Measurements from ENCODE around the gene C10orf143. TPM values are rescaled to one million over a fixed set of nuclear protein-coding genes. Genes with fewer than 3 reads are reported as not detected.
"Not testable (repeated sequence)": the region's sequence is repeated elsewhere in the genome, so short reads cannot be mapped to it uniquely, and the experiment has no call there.

Gene C10orf143
- total RNA-seq, 2 donors from 2014 or later = not detected

GRCh38 chr10:130099344-130099743 is 11.3 kb downstream of the C10orf143 start:
- DNase-seq (ENCODE audit: low spot score) (no peak), ATAC-seq (ENCODE audit: insufficient number of reproducible peaks, low FRiP score, low read depth) (no peak)
- no peaks in the 10 kb centered on the region for H3K9me3 ChIP-seq
- H3K36me3 ChIP-seq = no peaks in the 10 kb centered on the region
- H3K4me1 ChIP-seq (ENCODE audit: control insufficient read depth in 1 of 2, low read depth in 2 of 2) = no peaks in the 10 kb centered on the region
- H3K4me3 ChIP-seq = no peak overlapping the region
- no peaks in the 10 kb centered on the region for H3K27me3 ChIP-seq (replicated peaks; ENCODE audit: insufficient read depth)
- H3K27ac ChIP-seq = no peak overlapping the region
- no peak for TF ChIP-seq CTCF (IDR thresholded peaks at IDR 0.05)

GRCh38 chr10:130090565-130090964 is 20.1 kb downstream of the C10orf143 start:
- ATAC-seq (ENCODE audit: insufficient number of reproducible peaks, low FRiP score, low read depth) = not testable (repeated sequence)

GRCh38 chr10:130080461-130080814 is 30.2 kb downstream of the C10orf143 start:
- no peak overlapping the region for H3K27ac ChIP-seq
- peaks cover 4% of the 10 kb centered on the region for H3K36me3 ChIP-seq
- DNase-seq (ENCODE audit: low spot score) = no peak
- H3K4me3 ChIP-seq = no peak overlapping the region
- H3K4me1 ChIP-seq (ENCODE audit: control insufficient read depth in 1 of 2, low read depth in 2 of 2) = no peaks in the 10 kb centered on the region
- no peaks in the 10 kb centered on the region for H3K9me3 ChIP-seq
- no peak for ATAC-seq (ENCODE audit: insufficient number of reproducible peaks, low FRiP score, low read depth)
- no peaks in the 10 kb centered on the region for H3K27me3 ChIP-seq (replicated peaks; ENCODE audit: insufficient read depth)
- TF ChIP-seq CTCF (IDR thresholded peaks at IDR 0.05) = no peak

More at GRCh38 chr10:130090565-130090964, 20.1 kb downstream of the C10orf143 start:
- not testable (repeated sequence) for DNase-seq (ENCODE audit: low spot score); H3K27me3 ChIP-seq (replicated peaks; ENCODE audit: insufficient read depth); H3K36me3 ChIP-seq; H3K4me1 ChIP-seq (ENCODE audit: control insufficient read depth in 1 of 2, low read depth in 2 of 2); H3K4me3 ChIP-seq; H3K9me3 ChIP-seq; H3K27ac ChIP-seq

GRCh38 chr10:130079614-130080460 is 30.8 kb downstream of the C10orf143 start:
- no peak for ATAC-seq (ENCODE audit: insufficient number of reproducible peaks, low FRiP score, low read depth)
- Histone ChIP-seq H3K9me3 (no peaks in the 10 kb centered on the region), H3K27me3 (replicated peaks; ENCODE audit: insufficient read depth) (no peaks in the 10 kb centered on the region), H3K4me3 (no peak overlapping the region), H3K27ac (no peak overlapping the region), H3K36me3 (peaks cover 4% of the 10 kb centered on the region), H3K4me1 (ENCODE audit: control insufficient read depth in 1 of 2, low read depth in 2 of 2) (no peaks in the 10 kb centered on the region)
- no peak for DNase-seq (ENCODE audit: low spot score)
- TF ChIP-seq CTCF (IDR thresholded peaks at IDR 0.05) = no peak

- H3K4me3 ChIP-seq = no peak overlapping the region
- ATAC-seq (ENCODE audit: insufficient number of reproducible peaks, low FRiP score, low read depth) (no peak), DNase-seq (ENCODE audit: low spot score) (no peak)
- peaks cover 8% of the 10 kb centered on the region for H3K36me3 ChIP-seq
- no peaks in the 10 kb centered on the region for H3K27me3 ChIP-seq (replicated peaks; ENCODE audit: insufficient read depth)
- no peaks in the 10 kb centered on the region for H3K9me3 ChIP-seq
- TF ChIP-seq CTCF (IDR thresholded peaks at IDR 0.05) = no peak
- no peaks in the 10 kb centered on the region for H3K4me1 ChIP-seq (ENCODE audit: control insufficient read depth in 1 of 2, low read depth in 2 of 2)
- H3K27ac ChIP-seq = no peak overlapping the region
Measured at GRCh38 chr10:130078120-130078519, 32.5 kb downstream of the C10orf143 start.
